HepG2 (cell line): ENCODE data around the gene GPR6. TPM values are rescaled to one million over a fixed set of nuclear protein-coding genes. Genes with fewer than 3 reads are reported as not detected.
A peak's percentile ranks its signal among the peaks of the same experiment; 100 is the strongest.

Experiments
- CC2D1A ChIP-seq: sonication (generic); formaldehyde crosslinking; IDR thresholded peaks from 2 replicates; pipeline ENCODE4 v1.8.1; 2023; ENCODE audit warnings: mild to moderate bottlenecking, missing genetic modification reagents
- ELF1 ChIP-seq: sonication (generic); formaldehyde crosslinking; IDR thresholded peaks from 2 replicates; pipeline ENCODE4 v1.4.0; 2020; ENCODE audit warnings: missing genetic modification reagents
- HMG20A ChIP-seq: IDR thresholded peaks from 2 replicates; pipeline ENCODE4 v1.6.1; 2016; ENCODE audit warnings: borderline replicate concordance
- KLF12 ChIP-seq: sonication (generic); formaldehyde crosslinking; IDR thresholded peaks from 2 replicates; pipeline ENCODE4 v1.4.0; 2020; ENCODE audit warnings: missing genetic modification reagents, borderline replicate concordance
- MEF2D ChIP-seq: sonication (generic); formaldehyde crosslinking; IDR thresholded peaks from 2 replicates; pipeline ENCODE4 v1.5.1; 2020; ENCODE audit warnings: mild to moderate bottlenecking, missing genetic modification reagents
- MIER3 ChIP-seq: IDR thresholded peaks from 2 replicates; pipeline ENCODE4 v1.6.1; 2016; ENCODE audit warnings: missing compliant biosample characterization, borderline replicate concordance
- NFAT5 ChIP-seq: sonication (generic); formaldehyde crosslinking; IDR thresholded peaks from 2 replicates; pipeline ENCODE4 v1.4.0; 2020; ENCODE audit warnings: missing genetic modification reagents
- PHF20 ChIP-seq: sonication (generic); formaldehyde crosslinking; IDR thresholded peaks from 2 replicates; pipeline ENCODE4 v1.5.0; 2020; ENCODE audit warnings: mild to moderate bottlenecking, missing genetic modification reagents
- PRMT3 ChIP-seq: sonication (generic); formaldehyde crosslinking; IDR thresholded peaks from 2 replicates; pipeline ENCODE4 v1.8.1; 2022; ENCODE audit warnings: low read depth, mild to moderate bottlenecking, moderate library complexity, missing genetic modification reagents, borderline replicate concordance
- RBM22 ChIP-seq: fragments of 200-400 bp; formaldehyde crosslinking; optimal IDR thresholded peaks from 2 replicates; pipeline ENCODE3; 2017; ENCODE audit warnings: mild to moderate bottlenecking, low read length, moderate library complexity
- RFX1 ChIP-seq: fragments of 450-650 bp; IDR thresholded peaks from 2 replicates; pipeline ENCODE4 v1.6.1; 2017
- SATB2 ChIP-seq: sonication (generic); formaldehyde crosslinking; IDR thresholded peaks from 2 replicates; pipeline ENCODE4 v1.5.0; 2020; ENCODE audit warnings: missing genetic modification reagents
- SMAD3 ChIP-seq: sonication (generic); formaldehyde crosslinking; IDR thresholded peaks from 2 replicates; pipeline ENCODE4 v1.4.0; 2020; ENCODE audit warnings: missing genetic modification reagents
- TCF7L2 ChIP-seq: IDR thresholded peaks from 2 replicates; pipeline ENCODE4 v1.6.1; 2011; ENCODE audit warnings: mild to moderate bottlenecking, low read depth, low read length, moderate library complexity
- THRA ChIP-seq: sonication (generic); formaldehyde crosslinking; IDR thresholded peaks from 2 replicates; pipeline ENCODE4 v1.4.0; 2020; ENCODE audit warnings: missing genetic modification reagents, borderline replicate concordance
- ZKSCAN1 ChIP-seq: fragments of 150-350 bp; IDR thresholded peaks from 2 replicates; pipeline ENCODE4 v1.6.1; 2014; ENCODE audit warnings: low read length
- ZNF205 ChIP-seq: IDR thresholded peaks from 2 replicates; pipeline ENCODE4 v1.6.1; 2018; ENCODE audit warnings: missing biosample characterization, missing genetic modification reagents
- ZNF232 ChIP-seq: sonication (generic); formaldehyde crosslinking; IDR thresholded peaks from 2 replicates; pipeline ENCODE4 v1.4.0; 2020; ENCODE audit warnings: missing genetic modification reagents, borderline replicate concordance
- ZNF337 ChIP-seq: sonication (generic); formaldehyde crosslinking; IDR thresholded peaks from 2 replicates; pipeline ENCODE4 v1.5.1; 2020; ENCODE audit warnings: missing genetic modification reagents, low read depth, mild to moderate bottlenecking, borderline replicate concordance
- ZNF33B ChIP-seq: sonication (generic); formaldehyde crosslinking; IDR thresholded peaks from 2 replicates; pipeline ENCODE4 v1.5.1; 2020; ENCODE audit warnings: mild to moderate bottlenecking, missing genetic modification reagents
- ZNF350 ChIP-seq: sonication (generic); formaldehyde crosslinking; IDR thresholded peaks from 2 replicates; pipeline ENCODE4 v1.4.0; 2020; ENCODE audit warnings: mild to moderate bottlenecking, low read depth, missing genetic modification reagents, borderline replicate concordance
- ZNF484 ChIP-seq: sonication (generic); formaldehyde crosslinking; IDR thresholded peaks from 2 replicates; pipeline ENCODE4 v1.5.1; 2020; ENCODE audit warnings: mild to moderate bottlenecking, low read depth, missing genetic modification reagents, borderline replicate concordance
- ZNF782 ChIP-seq: sonication (generic); formaldehyde crosslinking; IDR thresholded peaks from 2 replicates; pipeline ENCODE4 v1.4.0; 2020; ENCODE audit warnings: missing genetic modification reagents, mild to moderate bottlenecking, borderline replicate concordance
- polyA plus RNA-seq, 8 experiments: library from polyadenylated mRNA; depleted of rRNA in 3 of 8; stranded (reverse) in 7 of 8; unstranded in 1 of 8; fragments of >200 nt; fragmentation: Illumina TruSeq in 4 of 8; extraction: Trizol in 4 of 8; gene quantifications; 2 replicates each; pipeline versions ENCODE4 v1.2.1 to v1.2.3, GENCODE V29; 2011 to 2016; ENCODE audit warnings: low read depth in 4 of 8, missing spikeins in 1 of 8, mixed read lengths in 1 of 8; ENCODE audit not compliant: insufficient read depth in 1 of 8
- total RNA-seq, 5 experiments: library from RNA; depleted of rRNA; stranded (reverse); fragments of >200 nt; fragmentation: Illumina TruSeq; extraction: Trizol; gene quantifications; 2 replicates each; pipeline ENCODE4 v1.2.3, GENCODE V29; 2016; ENCODE audit warnings: low read depth in 1 of 5

GPR6 gene
- total and polyA plus RNA-seq, 2 of the 13 experiments (the other 11 are each of a cell fraction or from before 2014, with no cell fraction given): not detected

GRCh38 chr6:109978174-109979032 is at the start of gene GPR6 (continued):
- TF ChIP-seq MEF2D (CRISPR knock-in tag): peak; percentile 51; the same call in 1 of the 2 replicates
- peak; percentile 51; the same call in 1 of the 2 replicates for TF ChIP-seq THRA (CRISPR knock-in tag)
- TF ChIP-seq TCF7L2: no peak
- TF ChIP-seq NFAT5 (CRISPR knock-in tag): peak; percentile 88
- TF ChIP-seq KLF12 (CRISPR knock-in tag): peak; percentile 74; the same call in 1 of the 2 replicates
- TF ChIP-seq RBM22: no peak
- 0 out of 2 replicates have a peak, but pooled peaks have one; percentile 26 for TF ChIP-seq ZNF782
- peak; percentile 91 for TF ChIP-seq ZNF232 (CRISPR knock-in tag)
- TF ChIP-seq RFX1: no peak
- TF ChIP-seq CC2D1A: no peak
- TF ChIP-seq SMAD3: peak; percentile 95
- TF ChIP-seq ZNF33B (CRISPR knock-in tag): no peak
- no peak for TF ChIP-seq ZNF484 (CRISPR knock-in tag)
- peak; percentile 84; the same call in 1 of the 2 replicates for TF ChIP-seq MIER3 (CRISPR knock-in tag)
- 0 out of 2 replicates have a peak, but pooled peaks have one; percentile 32 for TF ChIP-seq PHF20 (CRISPR knock-in tag)
- TF ChIP-seq ZNF205 (CRISPR knock-in tag): 0 out of 2 replicates have a peak, but pooled peaks have one; percentile 44
- peak; percentile 23; the same call in 1 of the 2 replicates for TF ChIP-seq HMG20A
- TF ChIP-seq ZNF337: no peak
- no peak for TF ChIP-seq PRMT3 (CRISPR knock-in tag)
- 0 out of 2 replicates have a peak, but pooled peaks have one; percentile 23 for TF ChIP-seq ELF1 (CRISPR knock-in tag)
- 0 out of 2 replicates have a peak, but pooled peaks have one; percentile 21 for TF ChIP-seq ZNF350 (CRISPR knock-in tag)
- TF ChIP-seq ZKSCAN1: no peak
- TF ChIP-seq SATB2 (CRISPR knock-in tag): peak; percentile 73; the same call in 1 of the 2 replicates
